G401 (cell line): ENCODE measurements around the gene VAMP8. TPM values are rescaled to one million over a fixed set of nuclear protein-coding genes. Genes with fewer than 3 reads are reported as not detected.
"Not testable (repeated sequence)": the region's sequence is repeated elsewhere in the genome, so short reads cannot be mapped to it uniquely, and the experiment has no call there.

ENCODE experiments used
- DNase-seq: peaks from one replicate; pipeline ENCODE4 v3.0.0-alpha.2; 2015; ENCODE audit warnings: low spot score
- in situ Hi-C: cut with HindIII; loops from 2 replicates; pipeline ENCODE4 v1.10.0; 2016; ENCODE audit warnings: low sequenced_read_pairs, mixed read lengths
- total RNA-seq: library from RNA; depleted of rRNA; stranded (reverse); fragments of >200 nt; shearing (Covaris generic); gene quantifications from 2 replicates; pipeline ENCODE4 v1.2.3, GENCODE V29; 2014

VAMP8 gene
- total RNA-seq, 1 experiment from 2014 or later, result 69.9 TPM

GRCh38 chr2:85593023-85593422, 15.6 kb downstream of the VAMP8 start:
- DNase-seq, result no peak
- in situ Hi-C loops, result no loop called here

- in situ Hi-C loops, result no loop called here
- DNase-seq, result no peak
These were observed 17.4 kb downstream of the VAMP8 start for GRCh38 chr2:85594715-85595300.

GRCh38 chr2:85595301-85596025, 18.1 kb downstream of the VAMP8 start, which contains the start of gene RNF181:
RNF181 (plus strand) TSS chr2:85595745; CDS start chr2:85595764, 19 bp downstream.
- in situ Hi-C loops, result no loop called here
- peak; percentile 100 for DNase-seq

- DNase-seq, result no peak
- in situ Hi-C loops, result no loop called here
These were observed 18.6 kb downstream of the VAMP8 start for GRCh38 chr2:85596026-85596333.

- in situ Hi-C loops, result no loop called here
- DNase-seq, result no peak
These were observed 19.2 kb downstream of the VAMP8 start for GRCh38 chr2:85596486-85597143.

GRCh38 chr2:85597241-85597640, 19.9 kb downstream of the VAMP8 start:
- in situ Hi-C loops, result no loop called here
- no peak for DNase-seq

GRCh38 chr2:85598594-85599340, 21.4 kb downstream of the VAMP8 start:
- no peak for DNase-seq
- in situ Hi-C loops, result no loop called here

GRCh38 chr2:85599468-85600234, 22.3 kb downstream of the VAMP8 start:
- in situ Hi-C loops, result no loop called here
- no peak for DNase-seq

GRCh38 chr2:85600235-85600575, 22.8 kb downstream of the VAMP8 start:
- no peak for DNase-seq
- in situ Hi-C loops, result no loop called here

GRCh38 chr2:85600951-85601770, 23.8 kb downstream of the VAMP8 start:
- in situ Hi-C loops, result no loop called here
- DNase-seq, result no peak

GRCh38 chr2:85601771-85602475, 24.5 kb downstream of the VAMP8 start:
- peak; percentile 40 for DNase-seq
- in situ Hi-C loops, result no loop called here

- DNase-seq, result peak; percentile 92
- in situ Hi-C loops, result no loop called here
These were observed 25.3 kb downstream of the VAMP8 start, which contains the start of gene TMEM150A for GRCh38 chr2:85602476-85603234. TMEM150A (minus strand) TSS chr2:85602698; CDS start chr2:85601948, 750 bp downstream.

GRCh38 chr2:85604133-85604444, 26.7 kb downstream of the VAMP8 start:
- DNase-seq, in situ Hi-C loops: not testable (repeated sequence)

GRCh38 chr2:85604568-85605339, 27.4 kb downstream of the VAMP8 start:
- DNase-seq, result no peak
- in situ Hi-C loops, result no loop called here

GRCh38 chr2:85605406-85606115, 28.2 kb downstream of the VAMP8 start:
- in situ Hi-C loops, result no loop called here
- no peak for DNase-seq

GRCh38 chr2:85606116-85606455, 28.7 kb downstream of the VAMP8 start:
- no peak for DNase-seq
- in situ Hi-C loops, result no loop called here
